Mucosa of rectum (tissue), 2 donors: ENCODE measurements around the gene RGS3.

Source experiments
- H3K27ac ChIP-seq, 2 donors: one replicate each; pipeline ENCODE4 v1.7.0; 2013; ENCODE audit warnings: inconsistent platforms in 2 of 2, low read depth in 2 of 2, low read length in 2 of 2
- H3K27me3 ChIP-seq, 2 donors: one replicate each; pipeline ENCODE4 v1.7.0; 2013; ENCODE audit warnings: low read length in 2 of 2; ENCODE audit not compliant: control insufficient read depth in 2 of 2, insufficient read depth in 2 of 2
- H3K36me3 ChIP-seq, 2 donors: one replicate each; pipeline ENCODE4 v1.7.0; 2013; ENCODE audit warnings: low read length in 2 of 2; ENCODE audit not compliant: control insufficient read depth in 2 of 2, insufficient read depth in 2 of 2
- H3K4me1 ChIP-seq, 2 donors: one replicate each; pipeline ENCODE4 v1.7.0; 2013; ENCODE audit warnings: low read length in 2 of 2, mild to moderate bottlenecking in 1 of 2; ENCODE audit not compliant: control insufficient read depth in 2 of 2, insufficient read depth in 2 of 2
- H3K4me3 ChIP-seq, 2 donors: one replicate each; pipeline ENCODE4 v1.7.0; 2013; ENCODE audit warnings: low read length in 2 of 2
- H3K9ac ChIP-seq, 2 donors: one replicate each; pipeline ENCODE4 v1.7.0; 2013; ENCODE audit warnings: low read length in 2 of 2, low read depth in 1 of 2, mild to moderate bottlenecking in 1 of 2
- H3K9me3 ChIP-seq, 2 donors: one replicate each; pipeline ENCODE4 v1.7.0; 2013; ENCODE audit warnings: low read length in 2 of 2; ENCODE audit not compliant: control insufficient read depth in 2 of 2
- donor health status: healthy.
- donor health status: Normal muscosa, but diverticular disease.

RGS3 gene

DNA sequence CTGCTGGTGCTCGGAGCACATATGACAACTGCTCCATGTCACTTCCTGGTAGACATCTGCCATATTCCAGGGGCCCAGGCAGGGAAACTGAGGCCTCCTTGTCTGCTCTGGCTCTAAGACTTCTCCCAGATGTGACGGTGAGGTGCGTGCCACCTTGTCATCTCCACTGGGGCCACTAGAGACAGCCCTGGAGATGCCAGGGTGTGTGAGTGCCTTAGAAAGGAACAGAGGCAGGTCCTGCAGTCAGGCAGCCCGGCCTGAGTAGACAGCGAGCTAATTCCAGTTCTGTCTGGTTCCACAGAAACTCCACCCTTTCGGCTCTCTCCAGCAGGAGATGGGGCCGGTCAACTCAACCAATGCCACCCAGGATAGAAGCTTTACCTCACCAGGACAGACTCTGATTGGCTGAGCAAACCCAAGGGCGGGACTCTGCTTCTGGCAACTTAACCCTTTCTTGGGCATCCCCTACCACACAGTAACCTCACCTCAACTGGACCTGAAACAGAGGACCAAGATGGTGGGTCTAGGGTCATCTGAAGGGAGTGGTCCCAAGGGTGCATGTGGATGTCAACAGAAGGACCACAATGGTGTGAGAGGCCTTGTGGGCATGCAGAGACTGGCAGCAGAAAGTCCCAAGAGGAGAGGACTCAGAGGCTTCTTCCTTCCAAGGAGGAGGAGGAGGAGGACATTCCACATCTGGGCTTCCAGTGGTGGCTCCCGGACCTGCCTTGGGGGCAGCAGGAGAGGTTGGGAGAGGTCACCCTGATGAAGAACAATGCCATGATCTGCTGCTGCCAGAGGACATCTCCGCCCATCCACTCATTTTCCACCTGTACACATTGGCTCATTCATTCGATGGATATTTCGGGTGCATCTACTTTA lies 77.7 kb downstream of the RGS3 start:
- peaks cover 4 to 8% of the 10 kb centered on the region in 2 donors for H3K4me1 ChIP-seq
- H3K4me3 ChIP-seq = no peak overlapping the region
- H3K36me3 ChIP-seq = peaks cover 38 to 65% of the 10 kb centered on the region in 2 donors
- no peaks in the 10 kb centered on the region for H3K27me3 ChIP-seq
- H3K27ac ChIP-seq = peak overlapping the region; percentile 16 to 61
- peak overlapping the region; percentile 14 to 28 for H3K9ac ChIP-seq
- H3K9me3 ChIP-seq = no peaks in the 10 kb centered on the region

DNA sequence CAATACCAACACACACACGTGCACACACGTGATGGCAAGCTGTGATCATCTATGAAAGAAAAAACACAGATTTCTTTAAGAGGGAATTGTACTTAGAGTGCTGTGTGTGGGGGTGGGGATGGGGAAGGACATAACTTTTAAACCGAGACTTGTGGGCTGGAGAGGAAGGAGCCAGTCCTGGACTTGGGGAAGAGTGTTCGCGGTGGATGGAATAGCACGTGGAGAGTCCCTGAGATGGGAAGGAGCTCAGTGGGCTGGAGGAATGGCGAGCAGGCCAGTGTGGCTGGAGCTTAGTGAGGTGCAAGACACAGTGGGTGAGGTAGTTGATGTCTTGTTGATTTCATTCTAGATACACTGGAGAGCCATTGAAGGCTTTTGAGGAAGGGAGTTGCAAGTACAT lies 78.5 kb downstream of the RGS3 start:
- peaks cover 4 to 8% of the 10 kb centered on the region in 2 donors for H3K4me1 ChIP-seq
- peaks cover 31 to 58% of the 10 kb centered on the region in 2 donors for H3K36me3 ChIP-seq
- H3K27ac ChIP-seq = no peak overlapping the region
- H3K4me3 ChIP-seq = no peak overlapping the region
- H3K27me3 ChIP-seq = no peaks in the 10 kb centered on the region
- H3K9ac ChIP-seq = no peak overlapping the region
- no peaks in the 10 kb centered on the region for H3K9me3 ChIP-seq

DNA sequence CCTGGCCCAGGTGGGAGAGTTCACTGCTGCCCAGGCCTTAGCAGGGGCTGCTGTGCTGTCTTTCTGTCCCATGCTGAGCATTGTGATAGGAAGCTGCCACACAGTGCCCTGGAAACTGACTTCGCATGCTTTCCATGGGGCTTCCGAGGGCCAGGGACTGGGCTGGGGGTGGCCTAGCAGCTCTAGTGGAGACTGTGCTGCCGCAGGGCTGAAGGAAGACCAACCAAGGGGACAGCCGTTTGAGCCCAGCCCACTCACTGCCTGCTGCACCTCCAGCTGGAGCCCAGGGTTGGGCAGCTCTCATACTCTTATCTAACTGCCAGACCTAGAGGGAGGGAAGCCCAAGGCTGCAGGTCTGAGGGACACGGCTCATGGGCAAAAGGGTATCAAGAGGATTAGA lies 79.2 kb downstream of the RGS3 start:
- H3K9ac ChIP-seq = no peak overlapping the region
- H3K36me3 ChIP-seq = peaks cover 24 to 54% of the 10 kb centered on the region in 2 donors
- no peaks in the 10 kb centered on the region for H3K27me3 ChIP-seq
- no peak overlapping the region for H3K4me3 ChIP-seq
- H3K9me3 ChIP-seq = no peaks in the 10 kb centered on the region
- H3K27ac ChIP-seq = no peak overlapping the region
- H3K4me1 ChIP-seq = peaks cover 8 to 11% of the 10 kb centered on the region in 2 donors

DNA sequence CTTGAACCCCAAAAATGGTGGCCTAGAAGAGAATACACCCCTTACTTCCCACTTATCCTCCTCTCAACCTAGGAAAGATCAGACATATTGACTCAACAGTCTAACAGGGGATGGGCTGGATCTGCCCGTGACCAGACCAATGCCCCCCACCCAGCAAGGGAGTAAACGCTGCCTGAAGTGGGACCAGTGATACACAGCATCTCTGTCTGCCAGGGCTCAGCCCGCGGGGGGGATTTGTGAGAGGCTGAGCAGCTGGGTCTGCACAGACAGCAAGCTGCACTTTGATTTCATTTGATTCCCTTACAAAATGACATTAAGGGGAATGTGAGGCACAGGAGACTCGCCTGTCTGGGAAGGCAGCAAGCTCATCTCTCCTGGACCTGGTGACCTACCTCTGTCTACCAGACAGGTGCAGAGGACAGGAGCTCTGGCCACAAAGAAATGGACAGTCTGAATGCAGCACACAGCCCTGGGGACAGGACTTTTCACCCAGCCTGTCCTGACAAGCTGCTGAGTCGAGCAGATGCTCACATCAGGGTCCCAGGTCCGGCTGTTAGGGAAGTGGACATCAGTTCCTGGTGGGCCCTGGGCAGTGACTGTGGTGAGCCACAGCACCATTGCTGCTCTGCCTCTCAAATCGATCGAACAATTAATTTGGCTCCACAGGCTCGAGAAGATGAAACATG lies 79.9 kb downstream of the RGS3 start:
- no peaks in the 10 kb centered on the region for H3K9me3 ChIP-seq
- H3K27ac ChIP-seq = no peak overlapping the region
- no peaks in the 10 kb centered on the region for H3K27me3 ChIP-seq
- H3K36me3 ChIP-seq = peaks cover 22 to 50% of the 10 kb centered on the region in 2 donors
- H3K9ac ChIP-seq = no peak overlapping the region
- H3K4me3 ChIP-seq = no peak overlapping the region
- peaks cover 13% of the 10 kb centered on the region in 2 donors for H3K4me1 ChIP-seq

DNA sequence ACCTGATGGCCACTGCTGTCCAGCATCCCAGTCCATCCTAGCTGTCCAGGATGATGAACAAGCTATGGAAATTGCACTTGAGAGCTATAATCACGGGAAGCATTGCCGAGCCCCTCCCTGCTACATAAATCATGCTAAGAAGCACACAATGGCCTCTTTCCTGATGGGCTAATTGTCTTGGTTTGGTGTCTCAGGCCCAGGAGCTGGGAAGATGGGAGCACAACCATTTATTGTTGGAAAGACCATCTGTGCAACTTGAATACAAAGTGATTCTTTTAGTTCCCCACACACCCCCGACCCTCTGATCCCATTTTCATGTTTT lies 80.4 kb downstream of the RGS3 start:
- Histone ChIP-seq H3K36me3 (peaks cover 22 to 46% of the 10 kb centered on the region in 2 donors), H3K27ac (no peak overlapping the region), H3K9ac (no peak overlapping the region), H3K4me3 (no peak overlapping the region), H3K27me3 (no peaks in the 10 kb centered on the region), H3K4me1 (peaks cover 13 to 18% of the 10 kb centered on the region in 2 donors), H3K9me3 (no peaks in the 10 kb centered on the region)

DNA sequence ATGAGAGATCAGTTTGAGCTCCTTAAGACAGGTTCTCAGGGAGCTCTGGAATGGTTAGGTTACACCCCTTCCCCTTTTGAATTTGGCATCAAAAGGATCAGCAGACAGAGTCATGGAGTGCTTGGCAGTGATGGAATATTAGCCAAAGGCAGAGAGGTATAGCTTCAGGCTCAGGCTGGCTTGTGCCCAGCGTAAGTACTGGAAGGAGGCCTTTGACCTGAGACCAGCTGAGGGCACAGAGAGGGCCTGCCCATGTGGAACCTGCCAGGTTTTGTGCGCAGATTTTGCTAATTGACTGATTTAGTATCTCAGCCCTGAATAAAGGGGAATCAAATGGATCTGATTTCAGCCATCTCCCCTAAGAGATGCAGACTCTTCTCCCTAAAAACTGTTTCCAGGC lies 81.5 kb downstream of the RGS3 start:
- H3K36me3 ChIP-seq = peaks cover 22 to 44% of the 10 kb centered on the region in 2 donors
- peaks cover 13 to 21% of the 10 kb centered on the region in 2 donors for H3K4me1 ChIP-seq
- H3K27ac ChIP-seq = no peak overlapping the region

DNA sequence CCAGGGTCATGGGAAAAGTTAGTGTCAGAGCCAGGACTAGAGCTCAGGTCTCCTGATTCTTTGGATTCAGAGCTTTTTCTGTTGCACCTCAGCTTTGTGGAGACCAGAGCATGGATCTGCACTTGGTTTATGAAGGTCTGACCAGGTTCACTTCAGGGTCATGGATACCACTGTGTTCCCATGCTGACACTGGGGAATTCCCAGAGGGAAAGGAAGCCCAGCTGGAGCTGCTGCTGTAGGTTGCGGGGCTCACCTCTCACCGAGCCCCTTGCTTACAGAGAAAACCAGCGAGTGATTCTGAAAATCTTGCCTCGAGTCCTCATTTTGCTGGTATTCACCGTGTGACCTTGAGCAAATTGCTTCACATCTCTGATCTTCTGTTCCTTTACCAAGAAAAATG lies 83.0 kb downstream of the RGS3 start:
- Histone ChIP-seq H3K4me1 (peaks cover 8 to 13% of the 10 kb centered on the region in 2 donors), H3K36me3 (peaks cover 14 to 31% of the 10 kb centered on the region in 2 donors), H3K9ac (no peak overlapping the region), H3K4me3 (no peak overlapping the region), H3K9me3 (no peaks in the 10 kb centered on the region), H3K27me3 (no peaks in the 10 kb centered on the region), H3K27ac (no peak overlapping the region)

More for the DNA sequence above, 81.5 kb downstream of the RGS3 start:
- Histone ChIP-seq H3K27me3 (no peaks in the 10 kb centered on the region), H3K9me3 (no peaks in the 10 kb centered on the region), H3K4me3 (no peak overlapping the region), H3K9ac (no peak overlapping the region)

DNA sequence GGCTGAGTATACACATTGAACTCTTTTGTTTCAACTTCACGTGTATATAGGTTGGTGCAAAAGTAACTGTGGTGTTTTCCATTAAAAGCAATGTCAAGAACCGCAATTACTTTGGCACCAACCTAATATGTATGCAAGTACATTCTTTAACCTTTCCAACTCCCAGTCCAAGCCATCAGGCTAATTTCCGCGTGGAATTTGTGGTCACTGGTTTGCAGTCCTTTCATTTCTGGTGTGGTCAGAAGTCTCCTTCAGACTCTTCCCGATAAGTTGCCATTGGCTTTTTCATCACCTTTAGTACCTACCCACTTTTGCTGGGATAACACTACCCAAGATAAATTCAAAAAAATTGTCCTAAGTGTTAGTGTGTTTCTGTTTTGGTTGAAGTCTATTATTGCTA lies 84.0 kb downstream of the RGS3 start:
- no peaks in the 10 kb centered on the region for H3K27me3 ChIP-seq
- no peaks in the 10 kb centered on the region for H3K9me3 ChIP-seq
- peaks cover 5 to 25% of the 10 kb centered on the region in 2 donors for H3K36me3 ChIP-seq
- H3K9ac ChIP-seq = no peak overlapping the region
- no peak overlapping the region for H3K27ac ChIP-seq
- no peak overlapping the region for H3K4me3 ChIP-seq
- peaks cover 8 to 13% of the 10 kb centered on the region in 2 donors for H3K4me1 ChIP-seq

DNA sequence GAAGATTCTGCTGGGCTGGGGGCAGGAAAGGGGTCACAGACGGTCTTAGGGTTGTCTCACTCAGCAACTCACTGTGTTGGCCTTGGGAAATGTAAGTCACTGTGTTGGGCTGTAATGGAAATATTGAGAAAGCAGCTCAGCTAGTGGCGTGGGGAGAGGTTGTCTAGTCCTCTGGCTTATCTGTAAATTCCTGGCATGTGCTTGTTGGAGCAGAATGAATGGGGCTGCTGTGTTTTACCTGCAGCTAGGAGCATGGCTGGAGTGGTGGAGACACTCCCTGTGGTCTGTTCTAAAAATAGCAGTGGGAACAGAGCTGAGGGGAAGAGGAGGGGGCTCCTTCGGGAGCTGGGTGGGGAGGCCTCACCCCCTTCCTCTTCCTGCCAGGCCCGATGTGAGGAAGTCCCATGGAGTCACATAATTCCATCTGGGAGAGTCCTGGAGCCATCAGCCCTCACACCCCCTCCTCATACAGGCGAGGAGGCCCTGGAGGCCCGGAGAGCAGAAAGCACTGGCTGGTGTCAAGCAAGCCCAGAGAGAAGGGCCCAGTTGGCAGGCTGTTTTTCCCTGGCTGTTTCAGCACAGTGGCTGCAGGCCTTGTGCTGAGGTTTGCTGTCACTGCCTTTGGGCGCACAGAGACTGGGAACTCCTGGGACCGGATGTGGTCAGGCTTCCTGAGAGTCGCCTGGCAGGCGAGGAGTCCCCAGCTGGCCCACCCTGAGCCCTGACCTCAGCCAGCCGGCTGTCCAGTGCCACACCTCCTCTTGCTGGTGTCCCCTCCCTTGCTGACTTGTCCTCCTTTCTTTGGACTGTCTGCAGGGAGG lies 84.9 kb downstream of the RGS3 start:
- H3K4me3 ChIP-seq = no peak overlapping the region
- peaks cover 8 to 13% of the 10 kb centered on the region in 2 donors for H3K4me1 ChIP-seq
- H3K9ac ChIP-seq = no peak overlapping the region
- H3K27me3 ChIP-seq = no peaks in the 10 kb centered on the region
- H3K27ac ChIP-seq = peak overlapping the region; percentile 21 to 26
- peaks cover 5 to 25% of the 10 kb centered on the region in 2 donors for H3K36me3 ChIP-seq
- no peaks in the 10 kb centered on the region for H3K9me3 ChIP-seq
